ENCODE measurements around the gene SRSF8.

Gene SRSF8

DNA sequence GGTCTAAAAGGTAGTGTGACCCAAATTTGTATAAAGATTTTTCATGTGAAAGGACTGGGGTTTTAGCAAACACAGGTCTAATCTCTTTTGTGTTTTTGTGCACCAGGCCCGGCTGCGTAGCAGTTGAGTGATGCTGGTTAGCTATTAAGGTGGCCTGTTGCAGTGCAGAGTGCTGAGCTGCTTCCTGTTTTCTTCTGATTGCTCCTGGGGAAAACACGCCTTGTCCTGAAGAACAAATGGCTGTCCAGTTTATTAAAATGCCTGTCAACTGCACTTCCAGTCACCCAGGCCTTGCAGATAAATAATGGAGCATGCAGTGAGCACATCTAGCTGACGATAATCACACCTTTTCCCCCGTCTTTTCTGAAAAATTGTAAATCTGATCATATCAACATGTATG is 1.8 kb downstream of the SRSF8 start:
- DNase-seq (ENCODE audit: low read depth in 3 of 3), result peak in 2 of 3 experiments; percentile 53 to 56

DNA sequence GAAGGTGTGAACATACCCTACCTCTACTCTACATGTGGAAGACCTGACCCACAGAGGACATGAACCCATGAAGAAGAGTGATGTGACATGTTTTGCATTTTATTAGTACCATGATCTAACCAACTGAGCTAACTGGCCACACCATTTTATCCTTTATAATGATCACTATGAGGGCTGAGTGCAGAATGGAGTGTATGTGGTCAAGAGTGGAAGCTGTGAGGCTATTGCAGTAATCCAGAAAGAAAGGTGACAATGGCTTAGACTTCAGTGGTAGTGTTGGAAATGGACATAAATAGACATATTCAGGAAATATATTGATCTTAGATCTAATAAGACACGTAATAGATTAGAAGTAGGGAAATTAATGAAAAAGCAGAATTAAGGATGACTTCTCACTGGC is 3.8 kb downstream of the SRSF8 start:
- DNase-seq (ENCODE audit: low read depth in 3 of 3), result no peak

DNA sequence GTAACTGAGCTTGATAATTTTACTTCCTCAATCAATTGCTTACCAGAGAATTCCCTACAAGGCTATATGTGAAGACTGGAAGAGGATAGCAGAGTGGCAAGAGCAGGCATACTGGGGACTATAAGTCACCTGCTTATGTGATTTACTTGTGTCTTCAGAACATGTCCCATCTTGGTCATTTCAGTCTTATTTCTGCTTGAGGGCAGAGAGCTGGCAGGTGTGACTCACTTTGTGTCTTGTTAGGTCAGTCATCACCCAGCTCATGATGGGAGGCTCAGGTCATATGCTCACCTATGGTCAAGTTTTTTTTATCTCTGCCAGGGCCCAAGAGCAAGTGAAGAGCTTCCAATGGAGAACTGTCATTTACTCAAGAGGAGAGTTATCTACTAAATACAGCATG is 6.2 kb downstream of the SRSF8 start:
- DNase-seq (ENCODE audit: low read depth in 3 of 3), result no peak

DNA sequence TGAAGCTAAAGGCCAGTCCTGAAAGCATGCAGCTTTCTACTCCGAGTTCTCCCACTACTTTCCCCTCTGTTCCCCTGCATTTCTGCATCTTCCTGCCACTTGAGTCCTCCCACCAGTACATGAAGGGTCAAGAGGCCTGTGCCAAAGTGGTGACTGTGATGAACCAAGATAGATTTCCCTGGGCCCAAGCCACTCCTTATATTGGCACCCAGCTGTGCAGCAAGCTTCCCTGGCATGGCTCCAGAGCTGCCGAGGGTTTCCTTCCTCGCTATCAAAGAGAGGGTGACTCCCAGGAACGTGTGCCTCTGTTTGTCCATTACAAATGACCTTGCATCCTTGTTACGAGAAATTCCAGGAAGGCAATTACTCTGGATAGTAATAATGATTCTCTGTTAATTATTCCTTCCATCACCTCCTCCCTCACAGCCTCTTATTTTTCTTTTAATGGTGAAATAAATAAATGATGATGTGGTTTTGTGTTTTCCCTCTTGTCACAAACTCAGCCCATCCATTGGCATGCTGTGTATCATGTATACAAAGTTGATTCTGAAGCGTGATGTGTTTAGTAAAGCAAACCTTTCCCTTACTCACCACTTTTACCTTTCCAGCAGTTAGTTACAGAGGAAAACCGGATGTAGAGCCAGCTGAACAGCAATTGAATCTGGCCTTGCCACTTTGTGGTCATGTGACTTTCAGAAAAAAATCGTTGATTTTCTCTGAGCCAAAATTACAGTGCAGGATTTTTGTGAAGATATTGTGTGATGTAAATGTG is 8.3 kb downstream of the SRSF8 start:
- no peak for DNase-seq (ENCODE audit: low read depth in 3 of 3)

GRCh38 chr11:95076416-95076815 is 9.7 kb downstream of the SRSF8 start:
- no peak for DNase-seq (ENCODE audit: low read depth in 3 of 3)

DNA sequence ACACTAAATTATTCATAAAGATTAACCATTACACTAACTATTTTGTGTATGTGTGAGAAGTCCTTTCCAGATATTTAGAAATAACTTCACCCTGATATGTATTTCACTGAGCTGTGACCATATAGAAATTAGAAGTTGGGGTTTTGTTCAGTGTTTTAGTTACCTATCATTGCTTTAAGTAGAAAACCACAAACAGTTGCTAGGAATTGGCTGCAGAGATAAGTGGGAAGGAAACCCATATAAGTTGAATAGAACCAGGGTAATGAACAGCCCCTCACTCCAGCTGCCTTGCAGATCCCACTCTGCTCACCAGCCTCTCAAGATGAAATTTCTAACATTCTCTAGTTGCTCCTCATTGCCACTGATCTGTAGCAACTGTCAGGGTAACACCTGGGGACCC is 10.3 kb downstream of the SRSF8 start:
- no peak for DNase-seq (ENCODE audit: low read depth in 3 of 3)

- DNase-seq (ENCODE audit: low read depth in 3 of 3), result no peak
Measured at GRCh38 chr11:95078526-95078925, 11.8 kb downstream of the SRSF8 start.

DNA sequence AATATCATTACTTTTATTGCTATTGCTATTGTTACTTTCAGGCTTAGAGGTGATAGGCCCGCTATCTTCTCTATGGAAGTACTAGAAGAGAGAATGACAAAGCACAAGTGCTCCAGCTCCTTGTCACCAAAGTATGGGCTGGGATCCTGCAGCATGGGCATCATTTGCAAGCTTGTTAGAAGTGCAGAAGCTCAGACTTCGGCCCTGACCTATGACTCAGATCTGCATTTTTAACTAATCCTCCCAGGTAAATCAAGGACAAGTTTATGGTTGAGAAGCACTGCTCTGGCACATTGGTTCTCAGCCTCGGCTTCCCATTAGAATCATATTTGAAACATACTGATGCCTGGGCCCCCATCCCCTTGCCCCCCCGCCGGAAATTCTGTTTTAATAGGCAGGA is 14.3 kb downstream of the SRSF8 start:
- DNase-seq (ENCODE audit: low read depth in 3 of 3), result no peak

DNA sequence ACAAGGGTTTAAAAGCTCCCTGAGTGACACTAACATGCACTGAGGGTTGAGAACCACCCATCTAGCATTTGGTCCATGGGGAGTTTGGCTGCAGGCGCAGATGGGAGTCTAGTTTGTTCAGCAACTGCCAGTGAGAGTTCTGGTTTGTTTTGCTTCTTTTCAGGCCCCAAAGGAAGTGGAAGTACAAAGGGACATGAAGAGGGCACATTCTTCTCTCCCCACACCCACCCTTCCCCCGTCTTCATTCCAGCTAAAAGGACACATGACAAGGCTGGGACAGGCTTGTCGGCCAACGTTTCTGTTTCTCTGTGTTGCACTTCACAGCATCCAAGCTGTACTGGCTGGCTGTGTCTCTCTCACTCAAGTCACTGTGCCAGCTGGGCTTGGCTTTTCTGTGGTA is 14.7 kb downstream of the SRSF8 start:
- DNase-seq (ENCODE audit: low read depth in 3 of 3), result no peak

DNA sequence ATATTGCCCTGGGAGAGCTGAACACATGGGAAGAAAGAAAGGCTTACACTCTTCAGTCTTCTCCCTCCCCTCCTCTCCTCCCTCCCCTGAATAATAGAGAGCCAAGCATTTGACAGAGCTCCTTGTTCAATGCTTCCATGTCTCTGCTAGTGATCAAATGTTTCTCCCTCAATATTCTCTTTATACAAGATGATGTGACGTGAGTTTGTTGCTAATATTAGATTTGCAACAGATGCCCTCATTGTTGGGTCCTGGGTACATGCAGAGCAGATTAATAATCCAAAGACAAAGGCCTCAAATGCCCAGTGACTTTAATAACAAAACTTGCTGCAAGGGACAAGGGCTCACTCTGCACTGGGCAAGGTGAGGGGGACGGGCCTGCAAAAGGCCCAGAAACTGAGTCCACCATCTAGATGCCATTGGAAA is 15.9 kb downstream of the SRSF8 start:
- DNase-seq (ENCODE audit: low read depth in 3 of 3), result no peak

GRCh38 chr11:95084509-95084908 is 17.8 kb downstream of the SRSF8 start:
- DNase-seq (ENCODE audit: low read depth in 3 of 3), result peak in 2 of 3 experiments; percentile 51 to 52

- no peak for DNase-seq (ENCODE audit: low read depth in 3 of 3)
Measured at GRCh38 chr11:95085117-95085816, 18.5 kb downstream of the SRSF8 start.

GRCh38 chr11:95086151-95086550 is 19.4 kb downstream of the SRSF8 start:
- no peak for DNase-seq (ENCODE audit: low read depth in 3 of 3)

DNA sequence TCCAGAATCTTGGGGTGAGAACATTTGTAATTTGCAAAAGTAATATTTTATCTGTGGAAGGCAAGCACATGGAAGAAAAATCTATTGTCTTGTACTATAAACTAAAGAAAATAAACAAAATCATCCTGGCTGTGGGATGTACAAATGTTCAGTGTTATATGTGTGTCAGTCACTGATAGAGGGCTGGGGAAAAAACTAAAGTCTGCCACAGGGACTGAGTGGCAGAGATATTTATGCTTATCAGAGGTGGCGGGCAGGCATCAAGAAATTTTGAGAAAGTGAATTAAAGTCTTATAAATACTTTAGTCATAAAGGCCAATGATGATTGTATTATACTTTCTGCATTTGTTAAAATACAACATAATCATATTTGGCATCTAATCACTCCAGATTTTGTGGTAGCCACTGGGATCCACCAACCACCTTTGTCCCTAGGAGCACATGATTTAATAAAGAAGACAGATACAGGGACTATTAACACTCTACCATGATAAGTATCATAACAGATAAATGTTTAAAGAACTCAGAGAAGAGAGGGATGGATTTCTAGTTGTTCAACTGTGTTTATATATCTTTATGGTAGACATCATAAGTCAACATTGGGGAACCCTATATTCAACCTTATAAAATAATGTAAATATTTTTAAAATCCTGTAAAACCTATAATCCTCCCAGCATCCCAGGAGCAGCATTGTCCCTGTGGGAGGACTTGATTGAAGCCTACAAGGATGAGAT is 20.3 kb downstream of the SRSF8 start:
- DNase-seq (ENCODE audit: low read depth in 3 of 3), result no peak

GRCh38 chr11:95088946-95089619 is 22.4 kb downstream of the SRSF8 start:
- peak in 1 of 3 experiments; percentile 34 for DNase-seq (ENCODE audit: low read depth in 3 of 3)

DNA sequence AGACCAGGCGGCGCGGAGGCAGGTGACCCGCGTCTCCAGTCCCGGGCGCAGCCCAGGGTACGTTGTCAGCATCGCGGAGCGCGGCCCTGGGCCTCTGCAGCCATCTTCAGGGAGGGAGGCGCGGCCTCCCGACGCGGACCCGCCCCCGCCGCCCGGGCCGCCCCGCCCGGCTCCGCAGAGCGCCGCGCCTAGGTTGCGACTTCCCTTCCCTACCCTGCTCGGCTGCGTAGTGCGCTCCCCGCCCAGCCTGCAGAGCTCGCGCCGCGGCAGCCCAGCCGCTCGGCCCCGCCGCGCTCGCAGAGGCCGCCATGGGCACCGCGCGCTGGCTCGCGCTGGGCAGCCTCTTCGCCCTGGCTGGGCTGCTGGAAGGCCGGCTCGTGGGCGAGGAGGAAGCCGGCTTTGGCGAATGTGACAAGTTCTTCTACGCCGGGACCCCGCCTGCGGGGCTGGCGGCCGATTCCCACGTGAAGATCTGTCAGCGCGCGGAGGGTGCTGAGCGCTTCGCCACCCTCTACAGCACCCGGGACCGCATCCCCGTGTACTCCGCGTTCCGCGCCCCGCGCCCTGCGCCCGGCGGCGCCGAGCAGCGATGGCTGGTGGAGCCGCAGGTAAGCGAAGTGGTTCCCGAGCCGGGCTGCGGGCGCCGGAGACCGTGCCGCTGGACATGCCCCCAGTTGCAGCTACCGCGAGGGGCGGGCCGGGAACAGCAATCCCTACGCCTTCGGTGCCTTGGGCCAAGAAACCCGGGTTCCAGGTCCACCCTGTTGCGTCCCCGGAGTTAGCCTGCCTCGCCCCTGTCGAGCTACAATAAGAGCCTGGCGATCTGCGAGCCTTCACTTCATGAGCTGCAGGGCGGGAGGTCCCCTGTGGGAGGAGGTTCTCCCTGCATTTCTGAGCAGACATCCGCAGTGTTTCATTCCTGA is 23.2 kb downstream of the SRSF8 start, which contains the start of gene ENDOD1:
Gene ENDOD1 (plus strand): TSS at position 227 of the 923 bp plus-strand sequence. CDS start 82 bp downstream, at position 309.
- DNase-seq (ENCODE audit: low read depth in 3 of 3), result peak; percentile 59 to 83 (median 73)

GRCh38 chr11:95091663-95092180 is 25.0 kb downstream of the SRSF8 start:
- no peak for DNase-seq (ENCODE audit: low read depth in 3 of 3)

GRCh38 chr11:95092549-95093324 is 26.0 kb downstream of the SRSF8 start:
- peak in 1 of 3 experiments; percentile 36 for DNase-seq (ENCODE audit: low read depth in 3 of 3)

GRCh38 chr11:95093548-95093947 is 26.8 kb downstream of the SRSF8 start:
- no peak for DNase-seq (ENCODE audit: low read depth in 3 of 3)

Measured in stimulated activated CD4-positive, alpha-beta T cell treated with anti-CD3 and anti-CD28 coated beads, TNF-alpha, amount 100 ng/mL, for 24 hours (primary cell).